DND-41 (cell line): ENCODE measurements around the gene IFRD2.

Experiments
- ATAC-seq: fragments of 200-7000 bp; cut with Tn5 transposase; 3 replicates; pipeline ENCODE4 v1.9.1; 2021; ENCODE audit warnings: low read depth; ENCODE audit not compliant: insufficient read depth
- DNase-seq: peaks from one replicate; pipeline ENCODE4 v3.0.0-alpha.2; 2020
- H2AFZ ChIP-seq: 2 replicates; pipeline ENCODE4 v1.6.0; 2012; ENCODE audit warnings: low read depth, low read length
- H3K27ac ChIP-seq: 2 replicates; pipeline ENCODE4 v1.5.1; 2012; ENCODE audit warnings: low read length, inconsistent platforms
- H3K27me3 ChIP-seq: fragments of 200-600 bp; sonication (generic); 2 replicates; pipeline ENCODE4 v1.6.0; 2012; ENCODE audit warnings: low read length, mild to moderate bottlenecking, inconsistent platforms; ENCODE audit not compliant: insufficient read depth, poor library complexity
- H3K36me3 ChIP-seq: 2 replicates; pipeline ENCODE4 v1.5.1; 2012; ENCODE audit warnings: low read length, inconsistent platforms; ENCODE audit not compliant: insufficient read depth
- H3K4me1 ChIP-seq: 2 replicates; pipeline ENCODE4 v1.5.1; 2012; ENCODE audit warnings: mild to moderate bottlenecking, low read length; ENCODE audit not compliant: insufficient read depth
- H3K4me2 ChIP-seq: 2 replicates; pipeline ENCODE4 v1.6.0; 2012; ENCODE audit warnings: mild to moderate bottlenecking, moderate library complexity, low read length, inconsistent platforms; ENCODE audit not compliant: insufficient read depth
- H3K4me3 ChIP-seq, 2 experiments: fragments of 200-600 bp in 1 of 2; shearing (Covaris generic) in 1 of 2; 2 replicates each; pipeline ENCODE4 v1.5.1; 2012 to 2016; ENCODE audit warnings: inconsistent platforms in 2 of 2, low read length in 2 of 2, mild to moderate bottlenecking in 2 of 2, low read depth in 1 of 2, moderate library complexity in 1 of 2
- H3K79me2 ChIP-seq: 2 replicates; pipeline ENCODE4 v1.6.0; 2012; ENCODE audit warnings: low read length, inconsistent platforms; ENCODE audit not compliant: insufficient read depth
- H3K9ac ChIP-seq: 2 replicates; pipeline ENCODE4 v1.6.0; 2012; ENCODE audit warnings: low read depth, mild to moderate bottlenecking, inconsistent platforms, low read length, moderate library complexity
- H3K9me3 ChIP-seq: 2 replicates; pipeline ENCODE4 v1.5.1; 2012; ENCODE audit warnings: low read length, moderate library complexity, mild to moderate bottlenecking, inconsistent platforms; ENCODE audit not compliant: insufficient read depth, severe bottlenecking
- H4K20me1 ChIP-seq: 2 replicates; pipeline ENCODE4 v1.6.0; 2012; ENCODE audit warnings: low read length; ENCODE audit not compliant: insufficient read depth
- CTCF ChIP-seq: IDR thresholded peaks from 2 replicates; pipeline ENCODE4 v1.5.1; 2012; ENCODE audit warnings: borderline replicate concordance, low read length, moderate library complexity, mild to moderate bottlenecking; ENCODE audit not compliant: poor library complexity, severe bottlenecking; ENCODE audit errors: extremely low read depth
- EZH2 ChIP-seq: IDR thresholded peaks from 3 replicates; pipeline ENCODE4 v1.6.1; 2012; ENCODE audit warnings: borderline replicate concordance, low read depth, mild to moderate bottlenecking, moderate library complexity, low read length, inconsistent platforms; ENCODE audit not compliant: severe bottlenecking

The IFRD2 gene

DNA sequence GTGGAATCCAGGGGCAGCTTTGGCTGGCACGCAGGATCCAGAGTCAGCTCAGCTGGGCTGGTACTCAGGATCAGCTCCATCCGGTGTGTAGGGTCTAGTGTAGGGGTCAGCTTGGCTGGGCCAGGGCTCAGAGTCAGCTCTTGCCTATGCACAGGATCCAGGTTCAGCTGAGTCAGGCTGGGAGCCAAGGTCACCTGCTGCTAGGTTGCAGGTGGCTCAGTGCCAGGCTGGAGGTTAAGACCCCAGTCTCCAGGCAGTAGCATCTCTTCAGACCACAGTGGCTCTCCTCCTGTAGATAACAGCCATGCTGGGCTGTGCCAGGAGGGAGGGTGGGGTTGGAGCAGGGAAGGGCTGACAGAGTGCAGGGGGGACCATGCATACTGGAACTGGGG is 5.2 kb upstream of the IFRD2 start:
- Histone ChIP-seq H2AFZ (no peak overlapping the region), H3K9me3 (no peaks in the 10 kb centered on the region), H3K36me3 (peaks cover 6% of the 10 kb centered on the region; the same call in 1 of the 2 replicates), H3K4me2 (peak overlapping the region; percentile 100; the same call in 1 of the 2 replicates), H3K4me3 (no peak overlapping the region), H3K27me3 (no peaks in the 10 kb centered on the region), H4K20me1 (peaks cover 3% of the 10 kb centered on the region; the same call in 1 of the 2 replicates), H3K27ac (no peak overlapping the region), H3K4me1 (peaks cover 40% of the 10 kb centered on the region), H3K79me2 (peaks cover 7% of the 10 kb centered on the region; the same call in 1 of the 2 replicates), H3K9ac (no peak overlapping the region)
- ATAC-seq (no peak), DNase-seq (no peak)
- no peak for TF ChIP-seq CTCF
- no peak for TF ChIP-seq EZH2

- Histone ChIP-seq H3K4me1 (peaks cover 40% of the 10 kb centered on the region), H3K27ac (no peak overlapping the region), H3K4me3 (no peak overlapping the region), H3K79me2 (peaks cover 11% of the 10 kb centered on the region), H3K36me3 (peaks cover 6% of the 10 kb centered on the region; the same call in 1 of the 2 replicates), H3K9me3 (no peaks in the 10 kb centered on the region), H3K9ac (no peak overlapping the region), H3K27me3 (no peaks in the 10 kb centered on the region), H3K4me2 (no peak overlapping the region), H4K20me1 (peaks cover 3% of the 10 kb centered on the region; the same call in 1 of the 2 replicates), H2AFZ (no peak overlapping the region)
- DNase-seq: no peak
- TF ChIP-seq EZH2 (no peak), CTCF (no peak)
- ATAC-seq: no peak
These were observed 4.6 kb upstream of the IFRD2 start for GRCh38 chr3:50296721-50297383.

DNA sequence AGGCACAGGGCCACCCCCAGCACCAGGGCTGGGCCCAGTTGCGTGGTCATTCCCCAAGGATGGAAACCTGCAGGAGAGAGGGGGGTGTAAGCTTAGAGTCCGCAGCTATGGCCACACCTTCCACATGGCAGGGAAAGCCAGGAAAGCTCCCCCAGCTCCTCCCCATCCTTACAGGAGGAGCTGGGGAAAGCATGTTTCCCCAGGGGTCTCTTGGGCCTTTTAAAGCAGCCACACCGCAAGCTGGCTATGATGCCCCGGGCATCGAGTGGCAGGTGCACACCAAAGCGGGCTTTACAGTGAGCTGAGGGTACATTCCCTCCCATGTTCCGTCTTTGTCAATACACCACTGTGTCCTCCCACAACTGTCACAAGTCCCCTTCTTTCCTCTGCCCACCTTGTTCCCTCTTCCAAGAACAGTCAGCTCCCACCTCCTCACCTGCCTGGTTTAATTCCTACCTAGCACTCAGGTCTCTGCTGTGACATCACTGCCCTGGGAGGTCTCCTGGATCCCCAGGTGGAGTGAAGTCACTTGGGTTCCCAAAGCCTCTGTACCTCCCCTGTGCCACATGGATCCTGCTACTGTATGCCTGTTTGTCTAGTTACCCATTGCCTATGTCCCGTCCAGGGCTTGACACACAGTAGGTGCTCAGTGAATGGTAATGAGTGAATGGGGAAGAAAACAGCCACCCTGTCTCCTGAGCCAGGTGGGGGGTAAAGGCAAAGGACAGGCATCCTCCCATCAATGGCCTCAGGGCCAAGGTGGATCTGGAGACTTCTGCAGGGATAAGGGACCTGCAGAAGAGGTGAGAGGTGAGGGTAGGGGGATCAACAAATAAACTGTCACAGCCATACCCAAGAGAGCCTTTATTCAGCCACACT is 3.6 kb upstream of the IFRD2 start:
- Histone ChIP-seq H4K20me1 (peaks cover 3% of the 10 kb centered on the region; the same call in 1 of the 2 replicates), H3K4me3 (no peak overlapping the region), H3K79me2 (peaks cover 21% of the 10 kb centered on the region), H3K36me3 (peaks cover 6% of the 10 kb centered on the region; the same call in 1 of the 2 replicates), H3K9ac (no peak overlapping the region), H3K9me3 (no peaks in the 10 kb centered on the region), H3K4me2 (no peak overlapping the region), H3K4me1 (peaks cover 49% of the 10 kb centered on the region), H3K27me3 (no peaks in the 10 kb centered on the region), H2AFZ (no peak overlapping the region), H3K27ac (no peak overlapping the region)
- ATAC-seq: no peak
- DNase-seq: no peak
- no peak for TF ChIP-seq CTCF
- TF ChIP-seq EZH2: no peak
